Measurements from ENCODE around the gene FUT8.
A peak's percentile ranks its signal among the peaks of the same experiment; 100 is the strongest.

Gene FUT8

GRCh38 chr14:65415613-65416012 lies 3.1 kb downstream of the FUT8 start:
- Histone ChIP-seq H3K27me3 (ENCODE audit: insufficient read depth, low read depth) (no peaks in the 10 kb centered on the region), H4K20me1 (ENCODE audit: insufficient read depth) (no peaks in the 10 kb centered on the region), H2AFZ (ENCODE audit: low read depth) (no peak overlapping the region), H3K79me2 (ENCODE audit: insufficient read depth, low read depth) (peaks cover 23% of the 10 kb centered on the region; the same call in 1 of the 2 replicates), H3K9ac (no peak overlapping the region), H3K4me1 (ENCODE audit: low read depth, poor library complexity, severe bottlenecking) (peaks cover 27% of the 10 kb centered on the region), H3K4me3 (IDR thresholded peaks at IDR 0.05; ENCODE audit: insufficient read depth, low read depth, low read length) (no peak overlapping the region), H3K36me3 (ENCODE audit: insufficient read depth) (no peaks in the 10 kb centered on the region), H3K4me2 (peak overlapping the region; percentile 84; the same call in 1 of the 2 replicates), H3K27ac (no peak overlapping the region)
- TF ChIP-seq CTCF (conservative IDR thresholded peaks at IDR 0.05; ENCODE audit: low read depth, low read length): no peak

- H3K79me2 ChIP-seq (ENCODE audit: insufficient read depth, low read depth): peaks cover 11% of the 10 kb centered on the region; the same call in 1 of the 2 replicates
- peaks cover 11% of the 10 kb centered on the region for H3K4me1 ChIP-seq (ENCODE audit: low read depth, poor library complexity, severe bottlenecking)
- no peaks in the 10 kb centered on the region for H3K27me3 ChIP-seq (ENCODE audit: insufficient read depth, low read depth)
- no peaks in the 10 kb centered on the region for H4K20me1 ChIP-seq (ENCODE audit: insufficient read depth)
- no peak overlapping the region for H3K27ac ChIP-seq
- no peaks in the 10 kb centered on the region for H3K36me3 ChIP-seq (ENCODE audit: insufficient read depth)
- no peak for TF ChIP-seq CTCF (conservative IDR thresholded peaks at IDR 0.05; ENCODE audit: low read depth, low read length)
- H3K4me3 ChIP-seq (IDR thresholded peaks at IDR 0.05; ENCODE audit: insufficient read depth, low read depth, low read length): no peak overlapping the region
- no peak overlapping the region for H3K9ac ChIP-seq
- no peak overlapping the region for H2AFZ ChIP-seq (ENCODE audit: low read depth)
- H3K4me2 ChIP-seq: no peak overlapping the region
Observed at GRCh38 chr14:65419593-65420252, 7.2 kb downstream of the FUT8 start.

- no peak for TF ChIP-seq CTCF (conservative IDR thresholded peaks at IDR 0.05; ENCODE audit: low read depth, low read length)
- H3K27me3 ChIP-seq (ENCODE audit: insufficient read depth, low read depth): no peaks in the 10 kb centered on the region
- H3K79me2 ChIP-seq (ENCODE audit: insufficient read depth, low read depth): no peaks in the 10 kb centered on the region; the same call in 1 of the 2 replicates
- H4K20me1 ChIP-seq (ENCODE audit: insufficient read depth): no peaks in the 10 kb centered on the region
- H3K9ac ChIP-seq: no peak overlapping the region
- no peak overlapping the region for H2AFZ ChIP-seq (ENCODE audit: low read depth)
- no peak overlapping the region for H3K4me3 ChIP-seq (IDR thresholded peaks at IDR 0.05; ENCODE audit: insufficient read depth, low read depth, low read length)
- H3K36me3 ChIP-seq (ENCODE audit: insufficient read depth): no peaks in the 10 kb centered on the region
- no peaks in the 10 kb centered on the region for H3K4me1 ChIP-seq (ENCODE audit: low read depth, poor library complexity, severe bottlenecking)
- no peak overlapping the region for H3K27ac ChIP-seq
- no peak overlapping the region for H3K4me2 ChIP-seq
Observed at GRCh38 chr14:65421201-65421981, 8.9 kb downstream of the FUT8 start.

- H3K27me3 ChIP-seq (ENCODE audit: insufficient read depth, low read depth): no peaks in the 10 kb centered on the region
- H3K4me3 ChIP-seq (IDR thresholded peaks at IDR 0.05; ENCODE audit: insufficient read depth, low read depth, low read length): no peak overlapping the region
- H3K79me2 ChIP-seq (ENCODE audit: insufficient read depth, low read depth): no peaks in the 10 kb centered on the region; the same call in 1 of the 2 replicates
- H4K20me1 ChIP-seq (ENCODE audit: insufficient read depth): no peaks in the 10 kb centered on the region
- no peak overlapping the region for H3K4me2 ChIP-seq
- no peak for TF ChIP-seq CTCF (conservative IDR thresholded peaks at IDR 0.05; ENCODE audit: low read depth, low read length)
- no peaks in the 10 kb centered on the region for H3K36me3 ChIP-seq (ENCODE audit: insufficient read depth)
- H2AFZ ChIP-seq (ENCODE audit: low read depth): no peak overlapping the region
- no peak overlapping the region for H3K27ac ChIP-seq
- no peak overlapping the region for H3K9ac ChIP-seq
- H3K4me1 ChIP-seq (ENCODE audit: low read depth, poor library complexity, severe bottlenecking): no peaks in the 10 kb centered on the region
Observed at GRCh38 chr14:65422088-65422834, 9.7 kb downstream of the FUT8 start.
